HG02885 (cell line): ENCODE results near the gene ATG4B.

Experiments used
- ATAC-seq: cut with Tn5 transposase; IDR thresholded peaks from one replicate; pipeline ENCODE4 v1.9.1; 2021; ENCODE audit warnings: mild to moderate bottlenecking; ENCODE audit not compliant: unreplicated experiment, poor library complexity

ATG4B gene

DNA sequence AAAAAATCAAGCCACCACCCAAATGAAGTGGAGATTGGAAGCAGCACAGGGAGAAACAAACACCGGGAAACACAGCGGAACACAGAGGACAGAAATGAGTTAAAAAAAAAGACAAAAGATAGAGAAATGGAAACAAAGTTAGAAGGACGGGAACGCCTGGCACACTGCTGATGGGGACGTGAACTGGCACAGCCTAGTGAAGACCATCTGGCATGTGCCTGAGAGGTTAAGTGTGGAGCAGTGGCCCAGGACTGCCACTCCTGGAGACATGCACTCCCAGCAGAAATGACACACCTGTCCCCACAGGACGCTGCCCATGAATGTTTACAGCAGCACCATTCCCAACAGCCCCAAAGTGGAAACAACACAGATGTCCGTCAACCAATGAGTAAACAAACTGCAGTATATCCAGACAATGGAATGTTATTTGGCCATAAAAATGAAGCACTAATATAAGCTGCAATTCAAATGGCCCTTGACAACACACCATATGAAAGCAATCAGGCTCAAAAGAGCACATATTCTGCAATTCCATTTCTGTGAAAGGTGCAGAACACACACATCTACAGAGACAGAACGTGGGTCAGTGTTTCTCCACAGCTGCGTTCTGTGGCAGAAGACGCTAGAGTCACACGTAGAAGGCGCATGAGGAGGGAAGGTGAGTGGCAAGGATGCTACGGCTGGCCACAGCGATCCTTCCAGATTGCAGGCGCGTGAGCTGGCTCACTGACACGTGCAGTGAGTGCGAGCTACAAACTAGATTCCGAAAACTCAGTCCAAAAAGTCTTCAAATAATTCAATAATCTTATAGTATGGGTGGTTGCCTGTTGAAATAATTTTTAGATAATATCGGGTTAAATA is 25.1 kb upstream of the ATG4B start:
- ATAC-seq: no peak

DNA sequence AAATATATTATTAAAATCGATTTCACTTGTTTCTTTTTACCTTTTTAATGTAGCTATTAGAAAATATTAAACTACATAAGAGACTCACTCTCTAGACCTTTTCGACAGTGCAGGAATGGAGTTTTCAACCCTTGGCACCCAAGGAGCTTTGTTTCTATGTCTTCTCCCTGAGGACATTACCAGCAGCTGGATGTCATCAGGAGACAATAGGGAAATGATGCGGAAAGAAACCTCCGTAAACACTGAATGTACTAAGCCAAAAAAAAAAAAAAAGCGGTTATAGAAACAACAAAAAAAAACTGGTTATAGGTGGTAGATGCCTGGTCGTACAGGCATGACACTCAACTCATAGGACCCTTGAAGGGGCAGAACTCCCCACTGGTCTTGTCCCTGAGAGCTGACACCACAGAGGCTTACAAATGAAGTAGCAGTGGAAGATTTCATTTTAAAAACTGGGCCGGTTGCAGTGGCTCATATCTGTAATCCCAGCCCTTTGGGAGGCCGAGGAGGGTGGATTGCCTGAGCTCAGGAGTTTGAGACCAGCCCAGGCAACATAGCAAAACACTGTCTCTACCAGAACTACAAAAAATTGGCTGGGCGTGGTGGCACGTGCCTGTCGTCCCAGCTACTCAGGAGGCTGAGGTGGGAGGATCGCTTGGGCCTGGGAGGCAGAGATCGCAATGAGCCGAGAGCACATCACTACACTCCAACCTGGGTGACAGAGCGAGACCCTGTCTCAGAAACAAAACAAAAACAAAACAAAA is 24.3 kb upstream of the ATG4B start:
- no peak for ATAC-seq

DNA sequence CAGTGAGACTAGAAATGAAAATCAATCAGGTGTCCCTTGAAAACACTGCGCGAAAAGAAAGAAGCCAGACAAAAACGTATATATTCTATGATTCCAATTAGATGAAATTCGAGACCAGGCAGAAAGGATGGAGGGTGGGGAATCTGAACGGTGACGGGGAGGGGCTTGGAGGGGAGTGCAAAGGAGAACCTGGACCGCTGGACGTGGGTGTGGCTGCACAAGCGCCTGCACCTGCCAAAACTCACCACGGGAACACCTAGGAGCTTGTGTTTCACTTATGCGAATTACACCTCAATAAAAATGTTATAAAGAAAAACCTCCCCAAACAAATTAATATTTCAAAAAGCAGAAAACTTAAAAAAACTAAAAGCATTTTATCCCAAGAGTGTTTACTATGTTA is 22.5 kb upstream of the ATG4B start:
- ATAC-seq: no peak

DNA sequence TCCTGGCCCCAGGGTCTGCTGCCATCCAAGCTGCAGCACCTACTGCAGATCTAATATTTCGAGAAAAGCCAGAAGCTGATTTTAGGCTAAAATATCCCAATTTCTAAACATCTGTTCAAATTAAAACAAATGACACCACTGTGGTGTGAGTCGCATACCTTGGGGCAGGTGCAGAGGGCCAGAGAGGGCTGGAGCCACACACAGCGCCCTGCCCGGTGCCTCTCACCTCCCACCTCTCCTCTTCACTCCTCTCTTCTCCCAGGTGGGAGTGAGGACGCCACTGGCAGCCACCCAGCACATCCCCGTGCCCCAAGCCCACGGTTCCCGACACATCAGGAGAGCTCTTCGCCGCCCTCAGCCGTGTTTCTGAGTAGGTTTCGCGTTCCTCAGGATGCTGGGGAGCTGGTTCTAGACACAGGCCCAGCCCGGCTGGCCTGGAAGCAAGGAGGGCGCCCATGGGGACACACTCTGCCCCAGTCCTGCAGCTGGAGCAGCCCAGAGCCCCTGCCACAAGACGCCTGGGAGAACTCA is 21.9 kb upstream of the ATG4B start:
- ATAC-seq: no peak

DNA sequence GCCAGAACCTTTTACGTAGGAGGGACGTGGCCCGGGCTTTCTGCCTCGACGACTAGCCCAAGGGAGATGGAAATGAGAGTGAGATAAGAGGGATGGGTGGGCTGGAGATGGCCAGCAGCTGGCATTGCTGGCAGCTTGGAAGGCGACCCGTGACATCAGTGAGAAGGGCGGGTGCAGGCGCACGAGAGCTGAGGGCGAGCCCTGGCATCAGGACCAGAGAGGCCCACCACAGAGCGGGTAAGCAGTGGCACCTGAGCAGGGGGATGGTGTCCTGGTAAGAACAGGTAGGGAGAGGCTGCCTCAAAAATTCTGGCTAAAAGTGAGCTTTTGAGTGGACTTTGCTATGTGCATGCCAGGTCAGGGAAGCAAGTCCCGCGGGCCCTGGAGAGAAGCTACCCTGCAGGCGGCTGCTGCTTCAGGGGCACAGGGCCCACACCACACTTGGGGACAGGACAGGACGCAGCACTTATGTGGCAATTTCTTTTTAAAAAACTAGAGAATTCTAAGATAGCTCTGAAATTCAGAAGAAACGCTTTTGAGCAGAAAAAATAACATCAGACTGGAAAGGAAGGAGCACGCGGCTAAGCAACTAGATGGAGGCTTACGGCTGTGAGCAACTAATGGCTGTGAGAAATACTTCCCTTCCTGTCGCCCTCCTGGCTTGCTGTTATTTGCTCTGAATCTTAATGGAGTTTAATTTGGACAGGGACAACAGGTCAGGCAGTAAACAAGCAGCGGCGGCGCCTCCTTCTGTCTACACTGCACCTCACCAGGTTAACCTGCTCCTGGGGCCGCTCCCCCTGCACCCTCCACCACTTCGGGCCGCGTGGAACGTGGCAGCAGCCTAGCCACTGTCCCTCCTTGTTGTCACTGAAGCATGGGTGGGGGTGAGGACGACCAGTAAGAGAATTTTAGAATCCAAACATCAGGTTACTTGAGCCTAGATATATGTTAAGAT is 21.0 kb upstream of the ATG4B start:
- no peak for ATAC-seq

DNA sequence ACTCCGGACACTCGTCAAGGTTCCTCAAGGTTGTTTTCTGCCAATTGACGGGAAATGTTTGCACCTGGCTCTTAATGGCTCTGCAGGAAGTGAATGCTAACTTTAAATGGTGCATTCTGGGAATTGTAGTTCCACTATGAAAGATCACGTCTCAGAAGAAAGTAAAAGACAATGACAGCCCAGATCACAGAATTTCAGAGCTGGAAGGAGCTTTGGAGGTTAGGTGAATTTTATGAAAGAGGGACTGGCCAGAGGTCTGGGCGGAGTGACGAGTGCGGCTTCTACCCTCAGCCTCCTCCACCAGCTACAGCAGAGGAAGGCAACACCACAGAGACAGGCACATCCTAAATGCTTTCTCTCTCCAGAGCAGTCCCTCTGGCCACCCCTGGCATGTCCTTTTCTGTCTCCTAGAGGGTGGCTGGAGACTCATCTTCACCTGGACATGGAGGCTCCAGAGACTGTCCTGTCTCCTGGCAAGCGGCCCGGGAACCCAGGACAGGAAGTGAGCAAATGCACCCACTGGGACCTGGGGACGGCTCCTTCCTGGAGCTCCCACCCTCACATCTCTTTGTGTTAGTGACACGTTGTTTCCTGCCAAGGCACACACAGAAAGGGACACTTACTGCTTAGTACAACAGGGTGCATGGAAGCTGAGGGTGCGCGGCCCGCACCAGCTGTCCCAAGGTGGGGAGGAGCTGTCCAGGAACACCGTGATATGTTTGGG is 19.9 kb upstream of the ATG4B start:
- ATAC-seq: no peak

DNA sequence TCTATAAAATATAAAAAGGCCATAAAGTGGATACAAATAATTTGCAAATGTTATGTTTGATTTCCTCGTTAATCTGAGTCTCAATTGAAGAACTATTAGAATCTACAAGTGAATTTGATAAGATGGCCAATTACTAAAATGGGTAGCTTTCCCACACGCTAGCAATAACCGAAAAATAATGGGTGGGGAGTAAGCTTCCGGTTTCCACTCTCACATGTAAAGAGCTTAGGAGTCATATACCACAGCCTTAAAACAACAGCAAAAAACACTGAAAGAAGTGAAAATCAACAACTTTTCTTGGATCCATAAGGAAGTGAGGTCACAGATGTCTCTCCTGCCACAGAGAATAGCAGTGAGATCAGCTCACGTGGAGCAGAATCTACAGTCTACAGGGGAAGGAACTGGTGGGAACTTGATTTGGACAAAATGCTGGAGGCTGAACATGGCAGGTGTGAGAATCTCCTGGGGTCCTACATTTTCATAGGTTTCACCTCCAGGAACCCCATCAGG is 19.1 kb upstream of the ATG4B start:
- ATAC-seq: no peak

DNA sequence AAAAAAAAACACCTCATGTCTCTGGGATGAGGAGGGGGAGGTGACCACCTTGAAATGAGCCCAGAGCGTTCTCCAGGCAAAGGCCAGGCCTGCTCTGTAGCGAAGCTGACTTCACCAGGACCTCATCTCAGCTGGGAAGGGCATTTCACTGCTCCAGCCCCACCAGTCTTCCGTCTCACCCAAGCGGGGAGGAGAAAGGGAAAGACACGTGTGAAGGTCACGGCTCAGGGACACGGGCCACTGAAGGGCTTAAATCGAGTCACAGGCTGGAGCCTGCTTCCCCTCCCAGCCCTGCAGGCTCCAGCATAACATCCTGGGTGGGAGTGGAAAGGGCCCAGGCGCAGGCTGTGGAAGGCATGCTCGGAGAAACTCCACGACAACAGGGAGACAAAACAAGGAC is 18.7 kb upstream of the ATG4B start:
- ATAC-seq: no peak

DNA sequence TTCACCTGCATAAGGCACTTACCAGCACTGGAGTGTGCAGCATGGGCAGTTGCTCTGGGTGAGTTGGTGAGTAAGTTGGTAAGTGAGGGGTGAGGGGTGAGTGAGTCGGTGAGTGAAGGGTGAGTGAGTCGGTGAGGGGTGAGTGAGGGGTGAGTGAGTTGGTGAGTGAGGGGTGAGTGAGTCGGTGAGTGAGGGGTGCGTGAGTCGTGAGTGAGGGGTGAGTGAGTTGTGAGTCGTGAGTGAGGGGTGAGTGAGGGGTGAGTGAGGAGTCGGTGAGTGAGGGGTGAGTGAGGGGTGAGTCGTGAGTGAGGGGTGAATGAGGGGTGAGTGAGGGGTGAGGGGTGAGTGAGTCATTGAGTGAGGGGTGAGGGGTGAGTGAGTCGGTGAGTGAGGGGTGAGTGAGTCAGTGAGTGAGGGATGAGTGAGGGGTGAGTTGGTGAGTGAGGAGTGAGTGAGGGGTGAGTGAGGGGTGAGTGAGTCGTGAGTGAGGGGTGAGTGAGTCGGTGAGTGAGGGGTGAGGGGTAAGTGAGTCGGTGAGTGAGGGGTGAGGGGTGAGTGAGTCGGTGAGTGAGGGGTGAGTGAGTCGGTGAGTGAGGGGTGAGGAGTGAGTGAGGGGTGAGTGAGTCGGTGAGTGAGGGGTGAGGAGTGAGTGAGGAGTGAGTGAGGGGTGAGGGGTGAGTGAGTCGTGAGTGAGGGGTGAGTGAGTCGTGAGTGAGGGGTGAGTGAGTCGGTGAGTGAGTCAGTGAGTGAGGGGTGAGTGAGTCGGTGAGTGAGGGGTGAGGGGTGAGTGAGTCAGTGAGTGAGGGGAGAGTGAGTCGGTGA is 17.7 kb upstream of the ATG4B start:
- ATAC-seq: no peak

DNA sequence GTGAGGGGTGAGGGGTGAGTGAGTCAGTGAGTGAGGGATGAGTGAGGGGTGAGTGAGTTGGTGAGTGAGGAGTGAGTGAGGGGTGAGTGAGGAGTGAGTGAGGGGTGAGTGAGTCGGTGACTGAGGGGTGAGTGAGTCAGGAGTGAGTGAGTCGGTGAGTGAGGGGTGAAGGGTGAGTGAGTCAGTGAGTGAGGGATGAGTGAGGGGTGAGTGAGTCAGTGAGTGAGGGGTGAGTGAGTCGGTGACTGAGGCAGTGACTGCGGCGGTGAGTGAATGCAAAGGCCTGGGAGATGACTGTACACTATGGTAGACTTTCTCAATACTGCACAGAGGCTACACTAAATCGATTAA is 17.1 kb upstream of the ATG4B start:
- ATAC-seq: no peak

DNA sequence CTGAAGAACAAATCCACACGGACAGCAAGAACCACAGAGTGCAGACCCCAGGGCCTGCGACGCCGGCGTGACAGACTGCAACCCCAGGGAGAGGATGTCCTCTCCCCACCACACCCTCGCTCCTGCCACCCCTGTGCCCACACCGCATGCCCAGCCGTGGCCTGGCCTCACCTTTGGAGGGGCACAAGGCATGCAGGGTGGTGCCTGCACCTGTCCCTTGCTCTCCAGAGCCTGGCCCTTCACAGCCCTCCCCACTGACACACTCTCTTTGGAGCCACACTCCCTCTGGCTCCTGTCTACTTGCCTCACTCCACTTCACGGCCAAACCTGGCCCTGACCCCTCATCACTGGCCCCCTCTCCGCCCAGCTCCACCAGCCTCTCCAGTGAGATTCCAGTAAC is 9.8 kb upstream of the ATG4B start:
- ATAC-seq: no peak

DNA sequence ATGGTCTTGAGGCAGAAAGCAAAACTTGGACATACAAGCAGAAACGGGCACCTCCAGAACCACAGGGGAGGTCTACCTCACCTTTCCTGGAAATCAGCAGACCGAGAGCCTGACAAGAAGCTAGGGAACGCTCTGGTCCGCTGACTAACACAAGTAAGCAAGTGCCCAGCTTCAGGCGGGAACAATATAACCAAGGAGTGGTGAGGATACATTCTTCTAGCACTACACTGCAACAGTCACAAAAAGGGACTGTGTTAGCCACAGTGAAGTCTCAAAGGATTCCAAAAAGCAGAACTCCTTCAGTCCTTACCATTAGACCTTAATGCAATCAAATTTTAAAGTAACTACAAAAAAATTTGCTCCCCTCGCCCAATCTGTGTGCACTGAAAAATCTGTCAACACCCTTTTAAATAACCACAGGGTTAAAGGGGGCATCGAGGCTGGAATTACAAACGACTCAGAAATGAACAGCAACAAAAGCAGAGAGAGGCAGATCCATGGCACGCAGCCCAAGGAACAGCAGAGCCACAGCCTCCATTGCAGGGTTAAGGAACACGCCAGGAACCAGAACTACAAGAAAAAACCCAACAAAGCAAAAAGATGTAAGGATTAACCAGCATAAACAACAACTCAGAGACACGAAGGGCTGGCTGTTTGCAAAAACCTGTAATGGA is 7.6 kb upstream of the ATG4B start:
- no peak for ATAC-seq

DNA sequence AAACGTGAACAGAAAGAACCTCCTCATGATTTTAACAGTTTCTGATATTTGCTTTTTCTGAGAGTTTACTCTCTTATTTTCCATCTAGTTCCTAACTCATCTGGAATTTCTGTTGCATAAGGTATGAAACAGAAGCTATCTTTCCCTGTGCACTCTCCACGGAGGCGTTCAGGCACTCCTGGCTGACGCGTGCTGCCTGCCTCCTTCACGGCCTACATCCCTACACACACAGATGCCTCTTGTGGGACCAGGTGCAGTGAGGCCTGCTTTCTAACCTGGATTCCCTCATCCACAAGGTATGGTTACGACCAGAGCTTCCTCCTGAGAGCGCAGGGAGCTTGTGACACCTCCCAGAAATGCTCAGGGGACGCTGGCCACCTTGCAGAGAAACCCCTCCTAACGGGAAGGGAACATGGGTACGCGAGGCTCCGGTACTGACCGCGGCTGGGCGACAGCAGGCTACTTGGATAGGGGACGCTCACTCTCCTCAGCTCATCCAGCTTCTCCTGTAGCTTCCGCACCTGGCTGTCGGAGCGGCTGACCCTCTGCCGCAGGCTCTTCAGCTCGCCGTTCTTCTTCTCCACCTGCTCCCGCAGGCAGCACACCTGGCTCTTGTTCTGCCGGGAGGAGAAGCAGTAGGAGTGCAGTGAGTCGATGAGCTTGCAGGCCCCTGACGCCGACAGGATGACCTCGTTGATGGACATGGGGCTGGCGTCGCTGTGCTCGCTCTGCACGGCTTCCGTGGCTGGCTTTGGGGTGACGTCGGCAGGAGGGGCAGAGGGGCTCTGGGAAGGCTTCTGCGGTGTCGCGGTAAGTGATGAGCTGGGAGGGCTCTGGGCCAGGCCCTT is 4.8 kb upstream of the ATG4B start:
- ATAC-seq: no peak

DNA sequence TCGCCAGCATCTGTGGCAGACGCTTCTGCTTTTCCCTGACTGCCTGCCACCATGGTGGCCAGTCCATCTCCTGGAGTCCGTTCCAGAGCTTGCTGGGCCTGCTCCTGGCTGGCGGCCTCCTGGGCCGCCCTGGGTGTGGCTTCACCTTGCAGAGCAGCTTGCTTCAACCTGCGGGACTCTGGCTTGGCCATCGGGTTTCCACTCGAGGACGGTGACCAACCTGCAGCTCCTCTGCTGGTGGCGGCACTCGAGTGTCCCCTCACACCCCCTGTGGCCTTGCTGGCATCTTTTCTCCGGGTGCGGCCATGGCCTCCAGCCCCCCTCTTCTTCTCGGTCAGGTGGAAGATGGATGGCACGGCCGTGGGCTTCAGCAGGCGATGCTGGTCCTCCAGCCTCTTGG is 3.9 kb upstream of the ATG4B start:
- ATAC-seq: no peak

DNA sequence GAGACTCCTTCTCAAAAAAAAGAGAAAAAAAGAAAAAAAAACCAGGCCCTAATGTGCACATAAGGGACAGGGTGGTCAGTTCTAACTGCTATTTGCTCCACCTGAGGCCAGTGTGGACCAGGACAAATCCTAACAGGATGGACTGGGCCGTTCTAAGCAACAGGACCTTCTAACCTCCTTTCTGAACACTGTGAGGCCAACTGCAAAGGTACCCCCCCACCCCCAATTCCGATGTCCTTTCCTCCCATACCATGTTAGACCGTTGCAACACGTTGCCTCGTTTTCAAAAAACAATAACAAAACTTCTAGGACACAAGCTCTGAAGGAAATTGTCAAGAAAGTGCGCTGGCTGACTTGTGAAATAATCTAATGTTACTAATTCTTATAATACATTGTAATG is 1.7 kb upstream of the ATG4B start:
- ATAC-seq: no peak

DNA sequence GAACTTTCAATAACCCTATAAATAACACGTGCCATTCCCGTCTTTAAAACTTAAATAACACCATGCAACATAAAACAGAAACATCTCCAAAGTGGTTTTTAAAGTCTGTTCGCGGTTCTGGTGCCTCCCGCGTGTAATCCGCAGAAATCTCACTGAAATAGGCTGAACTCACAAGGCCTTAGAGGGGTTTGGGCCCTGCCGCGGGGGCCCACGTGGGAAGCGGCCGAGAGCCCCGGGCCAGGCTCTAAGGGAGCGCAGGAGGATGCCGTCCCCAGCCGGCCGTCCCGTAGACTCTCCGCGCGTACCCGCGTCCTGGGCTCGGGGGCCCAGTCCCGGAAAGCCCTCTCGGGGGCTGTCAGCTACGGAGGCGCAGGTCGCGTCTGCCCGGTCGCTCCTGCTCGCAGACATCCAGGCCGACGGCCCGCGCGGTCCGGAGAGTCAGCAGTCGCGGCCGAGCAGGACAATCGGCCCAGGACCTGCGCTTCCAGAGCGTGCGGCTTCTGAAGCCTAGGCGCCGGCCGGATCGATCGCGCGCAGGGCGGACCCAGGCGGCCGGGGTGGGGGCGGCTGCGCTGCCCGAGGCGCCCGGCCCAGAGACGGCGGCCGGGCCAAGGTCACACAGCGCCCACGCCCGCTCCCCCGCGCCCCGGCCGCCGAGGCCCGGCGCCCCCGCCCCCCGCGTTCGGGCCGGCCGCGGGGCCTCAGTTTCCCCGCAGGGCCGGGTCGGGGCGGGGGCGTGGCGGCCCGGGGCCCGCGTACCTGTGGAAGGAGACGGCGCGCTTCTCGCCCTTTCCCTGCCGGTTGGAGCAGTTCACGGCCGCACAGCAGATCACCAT is 1.1 kb upstream of the ATG4B start:
- peak; percentile 34 for ATAC-seq
